ENCODE results near the gene TRPM1. TPM values are rescaled to one million over a fixed set of nuclear protein-coding genes. Genes with fewer than 3 reads are reported as not detected.

Gene TRPM1
- total and polyA plus RNA-seq, 9 of the 15 experiments (the other 6 are each of a cell fraction or from before 2014, with no cell fraction given): 0.01 to 0.06 (median 0.03) TPM; not detected in 5

DNA sequence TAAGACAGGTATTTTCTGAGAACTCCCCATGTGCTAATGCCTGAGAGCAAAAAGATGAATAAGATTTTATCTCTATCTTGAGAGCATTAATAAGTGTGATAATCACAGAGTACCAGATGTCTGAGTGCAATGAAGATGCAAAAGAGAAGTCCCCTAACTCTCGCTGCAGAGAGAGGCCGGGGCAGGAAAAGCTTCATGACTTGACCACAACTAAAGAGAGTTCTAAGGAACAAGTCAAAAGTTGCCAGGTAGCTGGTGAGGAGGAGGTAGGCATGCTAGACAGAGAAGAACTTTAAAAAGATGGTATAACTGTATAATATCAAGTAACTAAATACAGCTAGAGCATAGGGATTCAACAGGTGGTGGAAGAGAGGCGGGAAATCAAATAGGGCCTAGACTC, 138.9 kb downstream of the TRPM1 start:
- intact Hi-C loops (cut with micrococcal nuclease) (no loop called here), in situ Hi-C loops (cut with MboI) (no loop called here)
- Histone ChIP-seq H3K4me3 (no peak overlapping the region), H3K9me3 (replicated peaks; ENCODE audit: control insufficient read depth, insufficient read depth, low read depth, low read length) (no peaks in the 10 kb centered on the region), H3K27ac (ENCODE audit: extremely low read depth, low read depth, low read length) (no peak overlapping the region), H3K4me1 (replicated peaks in 1 of 2; ENCODE audit: control insufficient read depth in 2 of 2, insufficient read depth in 2 of 2, low read length in 2 of 2) (no peaks in the 10 kb centered on the region), H3K36me3 (ENCODE audit: control insufficient read depth, insufficient read depth, low read length) (peaks cover 14% of the 10 kb centered on the region), H3K79me2 (ENCODE audit: control insufficient read depth, insufficient read depth, low read length) (no peaks in the 10 kb centered on the region), H2AFZ (ENCODE audit: low read depth, low read length) (no peak overlapping the region), H4K20me1 (replicated peaks; ENCODE audit: control insufficient read depth, insufficient read depth, low read length) (no peaks in the 10 kb centered on the region), H3K27me3 (ENCODE audit: control insufficient read depth in 2 of 2, insufficient read depth in 2 of 2, low read length in 2 of 2) (no peaks in the 10 kb centered on the region), H3K9ac (ENCODE audit: insufficient read depth in 1 of 2, low read depth in 2 of 2, low read length in 2 of 2) (no peak overlapping the region), H3K4me2 (ENCODE audit: insufficient read depth, low read length) (no peak overlapping the region), H3K9me1 (ENCODE audit: control insufficient read depth, insufficient read depth, low read length) (no peaks in the 10 kb centered on the region)
- ChIA-PET CTCF (ENCODE audit: low intra/inter-chr PET ratio) (no interaction called here), POLR2A (interaction anchor here (1.9 kb wide), 1 partner anchor 11 kb away, joined by 5 read pairs; no protein-coding TSS in a partner anchor)
- BruUV-seq (replicated peaks): no TSS peak
- WGBS (ENCODE audit: insufficient coverage, low coverage, missing lambda C conversion rate): 94% methylated on average over 3 of the region's 3 CpGs
- DNase-seq (ENCODE audit: extremely low read depth in 1 of 4, low spot score in 3 of 4) (no peak), FAIRE-seq (no peak), ATAC-seq (no peak)
- no peak for TF ChIP-seq ZNF583 (CRISPR knock-in tag; IDR thresholded peaks at IDR 0.05)
- no peak for TF ChIP-seq ARID1B (IDR thresholded peaks at IDR 0.05)
- TF ChIP-seq ZNF511 (CRISPR knock-in tag; IDR thresholded peaks at IDR 0.05): no peak

- Histone ChIP-seq H3K9me3 (replicated peaks; ENCODE audit: control insufficient read depth, insufficient read depth, low read depth, low read length) (no peaks in the 10 kb centered on the region), H3K4me2 (ENCODE audit: insufficient read depth, low read length) (no peak overlapping the region), H3K79me2 (ENCODE audit: control insufficient read depth, insufficient read depth, low read length) (no peaks in the 10 kb centered on the region), H4K20me1 (replicated peaks; ENCODE audit: control insufficient read depth, insufficient read depth, low read length) (no peaks in the 10 kb centered on the region), H3K4me1 (replicated peaks in 1 of 2; ENCODE audit: control insufficient read depth in 2 of 2, insufficient read depth in 2 of 2, low read length in 2 of 2) (no peaks in the 10 kb centered on the region), H3K9me1 (ENCODE audit: control insufficient read depth, insufficient read depth, low read length) (no peaks in the 10 kb centered on the region), H3K4me3 (no peak overlapping the region), H2AFZ (ENCODE audit: low read depth, low read length) (no peak overlapping the region), H3K9ac (ENCODE audit: insufficient read depth in 1 of 2, low read depth in 2 of 2, low read length in 2 of 2) (no peak overlapping the region), H3K27me3 (ENCODE audit: control insufficient read depth in 2 of 2, insufficient read depth in 2 of 2, low read length in 2 of 2) (no peaks in the 10 kb centered on the region), H3K36me3 (ENCODE audit: control insufficient read depth, insufficient read depth, low read length) (peaks cover 16% of the 10 kb centered on the region), H3K27ac (ENCODE audit: extremely low read depth, low read depth, low read length) (no peak overlapping the region)
- intact Hi-C loops (cut with micrococcal nuclease) (no loop called here), in situ Hi-C loops (cut with MboI) (no loop called here)
- no peak for FAIRE-seq
- no TSS peak for BruUV-seq (replicated peaks)
- ChIA-PET POLR2A (interaction anchor here (1.9 kb wide), 1 partner anchor 11 kb away, joined by 5 read pairs; no protein-coding TSS in a partner anchor), CTCF (ENCODE audit: low intra/inter-chr PET ratio) (no interaction called here)
- no peak for DNase-seq (ENCODE audit: extremely low read depth in 1 of 4, low spot score in 3 of 4)
- no peak for TF ChIP-seq MTA1 (IDR thresholded peaks at IDR 0.05; ENCODE audit: borderline replicate concordance)
- no peak for TF ChIP-seq FOXM1 (IDR thresholded peaks at IDR 0.05; ENCODE audit: low read depth)
- TF ChIP-seq FOXM1 (CRISPR knock-in tag; IDR thresholded peaks at IDR 0.05; ENCODE audit: low read depth): no peak
- TF ChIP-seq, protein P1, sequence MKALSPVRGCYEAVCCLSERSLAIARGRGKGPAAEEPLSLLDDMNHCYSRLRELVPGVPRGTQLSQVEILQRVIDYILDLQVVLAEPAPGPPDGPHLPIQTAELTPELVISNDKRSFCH (CRISPR knock-in tag; IDR thresholded peaks at IDR 0.05): no peak
- TF ChIP-seq, protein P1 (tag; IDR thresholded peaks at IDR 0.05): no peak
- TF ChIP-seq CC2D1A (IDR thresholded peaks at IDR 0.05): no peak
- TF ChIP-seq ZNF3 (CRISPR knock-in tag; IDR thresholded peaks at IDR 0.05): no peak
- no peak for TF ChIP-seq BRF2 (IDR thresholded peaks at IDR 0.05; ENCODE audit: borderline replicate concordance, insufficient read depth, insufficient read length)
- TF ChIP-seq C11orf30 (IDR thresholded peaks at IDR 0.05; ENCODE audit: low read depth): no peak
- no peak for TF ChIP-seq HEY1 (CRISPR knock-in tag; IDR thresholded peaks at IDR 0.05; ENCODE audit: borderline replicate concordance)
- TF ChIP-seq CXXC5 (CRISPR knock-in tag; IDR thresholded peaks at IDR 0.05): no peak
- TF ChIP-seq CHD4 (IDR thresholded peaks at IDR 0.05; ENCODE audit: insufficient read depth, insufficient replicate concordance, low read depth, low read length, poor library complexity, severe bottlenecking): no peak
- no peak for ATAC-seq
Observed at GRCh38 chr15:30962079-30962478, 139.4 kb downstream of the TRPM1 start.
